ENCODE measurements around the gene VASP. TPM values are rescaled to one million over a fixed set of nuclear protein-coding genes. Genes with fewer than 3 reads are reported as not detected.

Gene VASP
- total RNA-seq: 100 to 1,000 TPM in 3 of 4 donors, 10 to 100 TPM in 1; 81.7 to 123 (median 112) TPM

DNA sequence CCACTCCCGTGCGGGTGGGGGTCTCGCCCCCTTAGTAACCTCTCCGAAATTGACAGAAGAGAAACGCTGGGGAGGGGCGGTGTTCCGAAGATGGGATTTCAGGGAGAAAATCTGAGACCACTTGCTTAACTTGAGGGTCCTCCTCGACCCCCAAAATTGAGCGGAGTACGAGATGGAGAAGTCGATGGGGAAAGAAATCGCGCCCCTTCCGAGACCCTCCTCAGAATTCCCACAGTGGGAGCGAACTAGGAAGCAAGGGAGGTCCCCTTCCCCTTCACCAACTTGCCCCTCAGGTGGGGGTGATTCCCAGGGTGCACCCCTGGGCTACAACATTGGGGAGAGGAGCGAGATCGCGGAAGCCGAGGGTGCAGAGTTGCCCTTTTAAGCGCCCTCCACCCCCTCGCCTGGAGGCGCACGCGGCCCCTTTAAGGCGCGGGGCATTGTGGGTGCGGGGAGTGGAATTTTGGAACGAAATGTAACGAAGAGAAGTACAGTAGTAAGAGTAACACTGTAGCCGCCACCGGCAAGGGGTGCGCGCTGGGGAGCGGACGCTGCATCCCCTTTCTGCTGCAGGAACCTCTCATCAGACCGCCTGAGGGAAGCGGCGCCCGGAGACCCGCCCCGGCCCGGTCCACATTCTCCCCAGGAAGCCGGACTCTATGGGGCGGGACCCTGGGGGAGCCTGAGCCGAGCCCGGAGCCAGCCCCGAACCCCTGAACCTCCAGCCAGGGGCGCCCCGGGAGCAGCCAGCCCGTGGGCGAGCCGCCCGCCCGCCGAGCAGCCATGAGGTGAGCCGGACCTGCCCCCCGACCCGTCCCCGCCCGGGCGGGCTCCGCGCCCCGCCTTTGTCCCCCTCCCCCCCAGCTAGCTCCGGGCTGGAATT, at the start of gene VASP:
Gene VASP, plus strand, starts transcription at position 491 of the 883 bp plus-strand sequence. Its CDS starts 293 bp downstream, at position 784.
- H3K4me3 ChIP-seq: peak within 1 kb of the TSS; percentile 84 to 100 (median 100)
- H3K27ac ChIP-seq: peak within 1 kb of the TSS; percentile 93 to 98 (median 98)
- no peaks in the 10 kb centered on the region for H3K36me3 ChIP-seq
- H3K9me3 ChIP-seq: no peaks in the 10 kb centered on the region
- no peaks in the 10 kb centered on the region for H3K27me3 ChIP-seq
- H3K4me1 ChIP-seq: peaks cover 0 to 39% (median 10%) of the 10 kb centered on the region in 4 donors
- TF ChIP-seq, protein P1, sequence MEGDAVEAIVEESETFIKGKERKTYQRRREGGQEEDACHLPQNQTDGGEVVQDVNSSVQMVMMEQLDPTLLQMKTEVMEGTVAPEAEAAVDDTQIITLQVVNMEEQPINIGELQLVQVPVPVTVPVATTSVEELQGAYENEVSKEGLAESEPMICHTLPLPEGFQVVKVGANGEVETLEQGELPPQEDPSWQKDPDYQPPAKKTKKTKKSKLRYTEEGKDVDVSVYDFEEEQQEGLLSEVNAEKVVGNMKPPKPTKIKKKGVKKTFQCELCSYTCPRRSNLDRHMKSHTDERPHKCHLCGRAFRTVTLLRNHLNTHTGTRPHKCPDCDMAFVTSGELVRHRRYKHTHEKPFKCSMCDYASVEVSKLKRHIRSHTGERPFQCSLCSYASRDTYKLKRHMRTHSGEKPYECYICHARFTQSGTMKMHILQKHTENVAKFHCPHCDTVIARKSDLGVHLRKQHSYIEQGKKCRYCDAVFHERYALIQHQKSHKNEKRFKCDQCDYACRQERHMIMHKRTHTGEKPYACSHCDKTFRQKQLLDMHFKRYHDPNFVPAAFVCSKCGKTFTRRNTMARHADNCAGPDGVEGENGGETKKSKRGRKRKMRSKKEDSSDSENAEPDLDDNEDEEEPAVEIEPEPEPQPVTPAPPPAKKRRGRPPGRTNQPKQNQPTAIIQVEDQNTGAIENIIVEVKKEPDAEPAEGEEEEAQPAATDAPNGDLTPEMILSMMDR (IDR thresholded peaks at IDR 0.05): peak in 1 of 6 experiments; percentile 17
- peak; percentile 99 for TF ChIP-seq POLR2A (IDR thresholded peaks at IDR 0.05)
- peak; percentile 93 to 98 (median 96) for DNase-seq

DNA sequence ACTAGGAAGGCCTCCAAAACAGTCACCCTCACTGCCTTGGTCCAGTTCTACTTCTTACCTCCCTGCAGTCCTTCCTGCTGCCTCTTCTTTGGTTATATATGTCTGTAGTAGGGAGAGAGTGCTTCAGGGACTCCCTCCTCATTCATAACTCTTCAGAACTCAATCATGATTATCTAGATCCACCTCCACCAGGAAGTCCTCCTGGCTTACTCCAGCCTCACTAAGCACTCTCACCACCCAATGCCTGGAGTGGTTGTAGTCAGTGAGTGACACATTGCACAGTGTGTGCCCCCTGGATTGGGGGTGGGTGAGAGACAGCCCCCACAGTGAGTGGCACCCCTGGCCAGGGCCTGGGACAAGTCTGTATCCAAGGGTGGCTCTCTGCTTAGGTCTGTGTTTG, 49.5 kb upstream of the VASP start:
- no peak overlapping the region for H3K27ac ChIP-seq
- H3K4me3 ChIP-seq: no peak overlapping the region
- DNase-seq: no peak
- no peaks in the 10 kb centered on the region for H3K36me3 ChIP-seq
- H3K4me1 ChIP-seq: peaks cover 5 to 17% (median 8%) of the 10 kb centered on the region in 4 donors
- H3K27me3 ChIP-seq: no peaks in the 10 kb centered on the region
- no peaks in the 10 kb centered on the region for H3K9me3 ChIP-seq
- TF ChIP-seq, protein P1 (IDR thresholded peaks at IDR 0.05): no peak
- TF ChIP-seq POLR2A (IDR thresholded peaks at IDR 0.05): no peak

DNA sequence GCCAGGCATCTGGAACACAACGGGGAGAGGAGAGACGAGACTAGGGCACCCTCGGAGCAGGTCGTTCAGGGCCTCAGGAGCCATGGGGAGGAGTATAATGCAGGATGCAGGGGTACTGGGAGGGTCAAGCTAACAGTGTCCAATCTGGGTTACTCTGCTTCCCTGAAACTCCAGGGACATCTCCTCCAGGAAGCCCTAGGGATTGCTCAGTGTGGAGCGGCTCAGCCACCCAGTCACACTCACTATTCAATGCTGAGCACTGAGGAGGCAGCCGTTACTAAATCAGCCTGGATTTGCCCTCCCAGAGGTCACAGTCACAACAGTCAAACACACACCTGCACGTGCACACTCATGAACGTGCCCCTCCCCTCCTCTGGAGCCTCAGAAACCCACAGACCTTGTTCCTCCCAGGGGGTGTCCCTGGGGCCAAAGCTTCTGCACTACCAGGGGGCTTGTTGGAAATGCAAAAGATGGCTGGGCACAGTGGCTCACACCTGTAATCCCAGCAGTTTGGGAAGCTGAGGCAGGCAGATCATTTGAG, 46.4 kb upstream of the VASP start:
- peaks cover 0 to 7% (median 5%) of the 10 kb centered on the region in 4 donors for H3K4me1 ChIP-seq
- H3K27me3 ChIP-seq: no peaks in the 10 kb centered on the region
- no peak overlapping the region for H3K27ac ChIP-seq
- H3K36me3 ChIP-seq: no peaks in the 10 kb centered on the region
- no peaks in the 10 kb centered on the region for H3K9me3 ChIP-seq
- no peak overlapping the region for H3K4me3 ChIP-seq
- DNase-seq: no peak
- TF ChIP-seq, protein P1 (IDR thresholded peaks at IDR 0.05): no peak
- TF ChIP-seq POLR2A (IDR thresholded peaks at IDR 0.05): no peak

DNA sequence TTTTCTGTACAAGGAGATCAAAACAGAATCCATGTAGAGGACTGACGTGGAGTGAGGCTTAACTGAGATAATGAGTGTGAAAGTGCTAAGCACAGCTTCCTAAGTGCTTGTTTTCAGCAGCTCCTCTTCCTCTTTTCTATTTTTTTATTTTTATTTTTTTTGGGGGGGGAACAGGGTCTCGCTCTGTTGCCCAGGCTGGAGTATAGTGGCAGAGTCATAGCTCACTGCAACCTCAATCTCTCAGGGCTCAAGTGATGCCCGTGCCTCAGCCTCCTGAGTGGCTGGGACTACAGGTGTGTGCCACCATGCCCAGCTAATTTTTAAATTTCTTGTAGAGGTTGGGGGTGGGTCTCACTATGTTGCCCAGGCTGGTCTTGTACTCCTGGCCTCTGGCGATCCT, 45.1 kb upstream of the VASP start:
- no peak for DNase-seq
- Histone ChIP-seq H3K4me1 (peaks cover 0 to 4% (median 2%) of the 10 kb centered on the region in 4 donors), H3K27ac (no peak overlapping the region), H3K27me3 (no peaks in the 10 kb centered on the region), H3K9me3 (no peaks in the 10 kb centered on the region), H3K36me3 (no peaks in the 10 kb centered on the region), H3K4me3 (no peak overlapping the region)
- no peak for TF ChIP-seq POLR2A (IDR thresholded peaks at IDR 0.05)
- TF ChIP-seq, protein P1 (IDR thresholded peaks at IDR 0.05): no peak

DNA sequence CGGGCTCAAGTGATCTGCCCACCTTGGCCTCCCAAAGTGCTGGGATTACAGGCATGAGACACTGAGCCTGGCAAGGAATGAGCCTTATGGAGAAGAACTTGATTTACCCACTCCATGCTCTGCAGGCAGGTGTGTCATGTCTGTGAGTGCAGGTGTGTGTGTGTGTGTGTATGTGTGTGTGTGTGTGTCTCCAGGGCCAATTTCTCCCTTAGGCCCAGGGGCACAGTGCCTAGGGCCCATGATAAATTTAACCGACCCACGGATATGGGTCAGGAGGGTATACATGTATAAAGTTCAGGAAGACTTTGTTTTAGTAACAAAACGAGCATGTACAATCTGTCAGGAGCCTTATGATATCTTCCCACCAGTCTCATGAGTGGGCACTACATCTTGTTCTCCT, 44.0 kb upstream of the VASP start:
- Histone ChIP-seq H3K9me3 (no peaks in the 10 kb centered on the region), H3K36me3 (no peaks in the 10 kb centered on the region), H3K4me3 (no peak overlapping the region), H3K4me1 (peaks cover 0 to 8% (median 4%) of the 10 kb centered on the region in 4 donors), H3K27ac (no peak overlapping the region), H3K27me3 (no peaks in the 10 kb centered on the region)
- DNase-seq: no peak
- TF ChIP-seq, protein P1 (IDR thresholded peaks at IDR 0.05): no peak
- no peak for TF ChIP-seq POLR2A (IDR thresholded peaks at IDR 0.05)
